ENCODE data around the gene MTREX.
A peak's percentile ranks its signal among the peaks of the same experiment; 100 is the strongest.

The MTREX gene

GRCh38 chr5:55383254-55383653 is 75.5 kb downstream of the MTREX start:
- no peak for DNase-seq (ENCODE audit: low read depth)

GRCh38 chr5:55384072-55384471 is 76.3 kb downstream of the MTREX start:
- DNase-seq (ENCODE audit: low read depth) = no peak

DNA sequence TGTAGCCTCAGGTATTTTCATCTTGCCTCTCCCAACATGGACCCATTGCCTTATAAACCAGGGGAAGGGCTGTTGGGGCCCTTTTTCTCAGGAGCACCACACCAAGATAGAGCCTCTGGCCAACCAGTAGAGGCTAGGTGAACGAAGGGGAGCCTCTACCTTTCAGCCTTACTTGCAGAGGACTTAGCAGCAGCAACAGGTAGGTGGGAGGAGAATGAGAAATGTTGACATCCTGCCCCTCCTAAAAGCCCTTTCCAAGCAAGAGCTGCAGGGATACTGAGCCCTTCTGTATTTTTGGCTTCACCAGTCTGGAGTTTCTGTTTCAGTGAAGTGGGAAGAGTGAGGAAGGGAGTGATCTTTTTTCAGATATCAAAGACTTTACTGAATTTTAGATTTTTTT is 77.4 kb downstream of the MTREX start:
- DNase-seq (ENCODE audit: low read depth) = no peak

DNA sequence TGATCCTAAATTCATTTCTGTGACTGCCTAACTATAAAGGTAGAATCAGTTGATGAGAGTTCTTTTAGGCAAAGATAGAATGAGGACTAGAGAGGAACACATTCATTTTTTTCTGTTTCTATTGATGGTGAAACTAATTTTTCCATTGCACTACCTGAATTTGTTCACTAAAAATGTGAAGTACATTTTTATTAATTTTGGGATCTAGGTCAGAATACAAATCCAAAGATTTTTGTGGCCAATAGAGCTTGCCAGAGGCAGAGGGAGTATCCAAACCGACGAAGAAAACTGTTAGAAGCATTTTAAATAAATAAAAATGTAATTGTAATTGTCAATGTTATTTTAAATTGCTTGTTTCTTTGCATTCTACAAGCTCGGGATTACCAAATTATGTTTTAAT is 78.1 kb downstream of the MTREX start:
- no peak for DNase-seq (ENCODE audit: low read depth)

DNA sequence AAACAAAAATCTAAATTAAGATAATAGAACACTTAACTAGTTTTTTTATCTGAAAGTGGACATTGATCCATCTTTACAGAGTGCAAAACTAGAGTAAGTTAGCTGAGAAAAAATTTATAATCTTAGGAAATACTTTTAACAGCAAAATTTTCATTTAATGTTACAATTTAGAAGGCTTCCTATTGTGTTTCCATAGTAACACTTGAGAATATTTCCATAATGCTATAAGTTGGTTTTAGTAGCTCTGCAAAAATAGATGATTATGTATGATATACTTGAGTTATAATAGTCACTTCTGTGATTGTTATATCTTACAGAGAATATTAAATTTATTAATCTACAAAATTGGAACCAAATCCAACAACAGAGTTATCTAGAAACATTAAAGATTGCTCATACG is 78.6 kb downstream of the MTREX start:
- DNase-seq (ENCODE audit: low read depth) = no peak

DNA sequence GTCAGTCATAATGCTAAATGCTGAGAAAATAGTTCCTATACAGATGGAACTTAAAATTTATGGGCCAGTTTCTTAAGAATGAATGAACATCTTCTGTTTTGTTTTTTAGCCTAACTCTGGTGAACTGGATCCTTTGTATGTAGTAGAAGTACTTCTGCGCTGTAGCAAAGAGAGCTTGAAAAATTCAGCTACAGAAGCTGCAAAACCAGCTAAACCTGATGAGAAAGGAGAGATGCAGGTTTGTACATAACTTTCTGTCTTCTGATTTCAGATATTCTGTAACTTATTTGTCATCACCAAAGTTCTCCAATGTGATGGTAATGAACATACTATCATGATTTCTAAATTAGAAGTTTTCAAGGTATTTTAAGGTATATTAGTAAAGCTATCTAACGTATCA is 80.1 kb downstream of the MTREX start:
- DNase-seq (ENCODE audit: low read depth) = no peak

- no peak for DNase-seq (ENCODE audit: low read depth)
These were observed 83.9 kb downstream of the MTREX start for GRCh38 chr5:55391707-55392106.

DNA sequence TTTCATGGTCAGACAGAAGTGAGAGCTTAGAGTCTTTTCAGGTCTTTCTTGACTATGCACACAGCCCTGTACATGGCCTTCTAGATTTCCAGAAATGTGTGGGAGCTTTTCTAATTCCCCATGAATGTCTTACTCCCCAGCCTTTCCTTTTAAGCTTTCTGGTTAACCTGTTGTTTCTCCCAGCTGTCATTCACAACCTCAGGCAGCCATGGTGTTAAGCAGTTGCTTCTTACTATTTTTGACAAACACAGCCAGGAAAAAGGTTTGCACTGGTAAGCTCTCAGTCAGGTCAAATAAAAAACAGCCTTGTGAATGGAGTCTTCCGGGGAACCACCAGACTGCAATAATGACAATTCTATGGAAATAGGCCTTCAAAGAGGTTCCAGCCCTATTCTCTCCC is 84.9 kb downstream of the MTREX start:
- no peak for DNase-seq (ENCODE audit: low read depth)

- DNase-seq (ENCODE audit: low read depth) = no peak
These were observed 85.8 kb downstream of the MTREX start for GRCh38 chr5:55393501-55394175.

DNA sequence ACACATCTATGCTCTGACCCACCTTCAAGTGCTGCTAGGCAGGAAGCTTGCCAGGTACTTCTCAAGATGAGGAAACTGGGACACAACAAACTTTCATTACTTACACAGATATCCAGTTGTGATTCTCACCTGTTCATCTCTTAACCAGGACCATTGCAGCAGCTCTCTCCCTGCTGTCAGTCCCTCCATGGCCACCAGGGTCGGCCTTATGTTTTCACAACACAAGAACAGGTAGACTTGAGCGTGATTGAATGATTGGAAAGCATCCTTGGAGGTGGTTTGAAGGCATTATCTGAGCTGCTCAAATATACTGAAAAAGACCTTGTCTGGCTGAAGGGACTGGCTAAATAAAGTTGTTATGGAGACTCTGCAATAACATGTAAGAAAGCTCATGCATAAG is 94.4 kb downstream of the MTREX start:
- DNase-seq (ENCODE audit: low read depth) = no peak

GRCh38 chr5:55406292-55406691 is 98.5 kb downstream of the MTREX start:
- DNase-seq (ENCODE audit: low read depth) = no peak

GRCh38 chr5:55407059-55407684 is 99.4 kb downstream of the MTREX start:
- no peak for DNase-seq (ENCODE audit: low read depth)

GRCh38 chr5:55407984-55408383 is 100.2 kb downstream of the MTREX start:
- DNase-seq (ENCODE audit: low read depth) = no peak

DNA sequence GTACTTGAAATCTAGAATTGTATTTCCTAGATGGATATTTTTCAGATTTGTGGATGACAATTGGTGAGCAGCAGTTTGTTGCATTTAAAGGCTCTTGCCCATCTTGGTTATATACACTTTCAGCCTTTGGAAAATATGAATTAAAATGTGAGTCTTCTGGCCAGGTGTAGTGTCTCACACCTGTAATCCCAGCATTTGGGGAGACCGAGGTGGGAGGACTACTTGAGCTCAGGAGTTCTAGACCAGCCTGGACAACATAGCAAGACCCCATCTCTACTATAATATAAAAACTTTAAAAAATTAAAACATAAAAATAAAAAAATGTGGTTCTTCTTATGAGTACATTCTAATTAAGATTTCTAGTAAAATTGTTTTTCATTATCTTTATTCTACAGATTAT is 102.0 kb downstream of the MTREX start:
- no peak for DNase-seq (ENCODE audit: low read depth)

GRCh38 chr5:55410845-55411244 is 103.1 kb downstream of the MTREX start:
- DNase-seq (ENCODE audit: low read depth) = no peak

GRCh38 chr5:55411876-55412275 is 104.1 kb downstream of the MTREX start:
- no peak for DNase-seq (ENCODE audit: low read depth)

GRCh38 chr5:55413644-55414043 is 105.9 kb downstream of the MTREX start:
- no peak for DNase-seq (ENCODE audit: low read depth)

- DNase-seq (ENCODE audit: low read depth) = no peak
These were observed 107.3 kb downstream of the MTREX start for GRCh38 chr5:55415071-55415470.

- no peak for DNase-seq (ENCODE audit: low read depth)
These were observed 108.5 kb downstream of the MTREX start for GRCh38 chr5:55416306-55416705.

DNA sequence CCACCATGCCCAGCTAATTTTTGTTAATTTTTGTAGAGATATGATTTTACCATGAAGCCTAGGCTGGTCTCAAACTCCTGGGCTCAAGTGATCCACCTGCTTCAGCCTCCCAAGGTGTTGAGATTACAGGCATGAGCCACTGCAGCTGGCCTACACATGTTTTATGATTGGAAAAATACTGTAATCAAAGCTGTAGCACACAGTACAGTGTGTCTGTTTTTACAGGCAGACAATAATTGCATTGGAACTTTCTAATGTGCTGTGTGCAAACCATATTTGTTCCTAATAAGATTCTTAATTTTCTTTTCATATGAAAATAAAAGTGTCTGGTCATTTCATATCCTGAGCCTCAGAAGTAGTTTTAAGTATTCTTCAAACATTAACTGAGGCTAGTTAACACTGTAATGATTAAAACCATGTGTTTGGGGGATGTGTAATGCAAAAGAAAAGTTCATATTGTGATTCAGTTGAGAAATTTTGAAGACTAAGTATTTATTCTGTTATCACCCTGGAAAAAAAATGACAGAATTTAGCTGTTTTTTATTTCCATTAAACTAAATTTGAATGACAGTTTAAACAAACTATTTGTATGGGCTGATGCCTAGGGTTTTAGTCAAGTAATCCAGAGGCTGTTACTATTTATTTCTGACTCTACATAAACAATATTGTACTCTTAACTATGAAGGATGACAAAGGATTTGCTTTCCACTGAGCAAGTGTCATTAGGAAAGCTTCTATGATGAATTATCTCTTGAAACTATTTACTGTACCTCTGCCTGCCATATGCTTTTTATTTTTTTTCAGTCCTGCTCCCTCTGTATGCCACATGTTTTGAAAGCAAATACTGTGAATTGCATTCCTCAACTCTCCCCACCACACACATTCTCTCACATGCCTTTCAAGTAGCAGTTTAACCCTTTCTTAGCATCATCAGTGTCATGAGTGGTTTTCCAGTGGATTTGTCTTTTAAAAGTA is 111.5 kb downstream of the MTREX start:
- DNase-seq (ENCODE audit: low read depth) = peak; percentile 87

GRCh38 chr5:55421074-55421529 is 113.3 kb downstream of the MTREX start:
- no peak for DNase-seq (ENCODE audit: low read depth)

GRCh38 chr5:55426455-55426854 is 118.7 kb downstream of the MTREX start:
- DNase-seq (ENCODE audit: low read depth) = no peak

DNA sequence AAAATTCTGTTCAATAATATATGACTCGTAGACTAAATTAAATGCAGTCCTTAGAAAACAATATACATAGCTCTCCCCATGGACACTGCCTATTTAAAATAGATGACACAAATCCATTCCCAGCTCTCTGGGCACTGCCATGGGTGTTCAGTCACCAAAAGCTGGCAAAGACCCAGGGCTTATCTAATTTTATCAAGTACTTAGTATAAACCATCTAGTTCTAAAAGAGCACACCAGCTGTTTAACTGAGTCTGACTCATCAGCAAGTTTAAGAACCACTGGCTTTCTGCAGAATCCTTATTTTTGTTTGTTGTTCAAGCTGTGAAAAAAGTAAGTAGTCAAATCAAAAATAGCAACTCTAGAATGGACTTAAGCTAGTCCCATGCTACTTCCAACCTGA is 119.4 kb downstream of the MTREX start:
- no peak for DNase-seq (ENCODE audit: low read depth)
